HT1080 (cell line): ENCODE data around the gene CLIC6. TPM values are rescaled to one million over a fixed set of nuclear protein-coding genes. Genes with fewer than 3 reads are reported as not detected.
"Not testable (repeated sequence)": the region's sequence is repeated elsewhere in the genome, so short reads cannot be mapped to it uniquely, and the experiment has no call there.

Source experiments
- DNase-seq: peaks from one replicate; pipeline ENCODE4 v3.0.0-alpha.2; 2015; ENCODE audit warnings: low read depth
- total RNA-seq: library from RNA; depleted of rRNA; stranded (reverse); fragments of >200 nt; shearing (Covaris generic); gene quantifications from 2 replicates; pipeline ENCODE4 v1.2.3, GENCODE V29; 2014

The CLIC6 gene
- total RNA-seq, 1 experiment from 2014 or later, result not detected

DNA sequence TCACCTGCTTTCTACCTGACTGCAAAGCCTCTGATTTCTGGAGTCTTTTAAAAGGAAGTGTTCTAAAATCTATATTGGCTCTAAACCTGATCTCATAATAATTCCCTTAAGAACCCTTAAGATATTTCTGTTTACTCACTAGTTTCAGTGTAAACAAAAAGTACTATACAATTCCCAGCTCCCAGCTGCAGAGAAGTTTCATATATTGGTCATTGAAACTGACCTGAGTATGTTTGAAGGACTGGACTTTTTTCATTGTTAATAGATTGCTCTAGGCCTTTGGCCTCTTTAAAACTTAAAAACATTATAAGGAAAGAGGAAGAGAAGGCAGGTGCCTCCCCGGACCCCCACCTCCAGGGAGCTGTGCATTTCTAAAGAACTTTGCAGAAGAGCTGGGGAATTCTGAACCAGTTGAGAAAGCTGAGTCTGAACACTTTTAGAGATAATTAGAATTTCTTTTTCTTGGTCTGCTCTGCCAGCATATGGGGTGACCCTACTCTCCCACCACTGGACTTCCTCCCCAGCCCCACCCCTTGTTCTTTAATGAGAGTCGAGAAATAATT is 23.7 kb downstream of the CLIC6 start:
- no peak for DNase-seq

DNA sequence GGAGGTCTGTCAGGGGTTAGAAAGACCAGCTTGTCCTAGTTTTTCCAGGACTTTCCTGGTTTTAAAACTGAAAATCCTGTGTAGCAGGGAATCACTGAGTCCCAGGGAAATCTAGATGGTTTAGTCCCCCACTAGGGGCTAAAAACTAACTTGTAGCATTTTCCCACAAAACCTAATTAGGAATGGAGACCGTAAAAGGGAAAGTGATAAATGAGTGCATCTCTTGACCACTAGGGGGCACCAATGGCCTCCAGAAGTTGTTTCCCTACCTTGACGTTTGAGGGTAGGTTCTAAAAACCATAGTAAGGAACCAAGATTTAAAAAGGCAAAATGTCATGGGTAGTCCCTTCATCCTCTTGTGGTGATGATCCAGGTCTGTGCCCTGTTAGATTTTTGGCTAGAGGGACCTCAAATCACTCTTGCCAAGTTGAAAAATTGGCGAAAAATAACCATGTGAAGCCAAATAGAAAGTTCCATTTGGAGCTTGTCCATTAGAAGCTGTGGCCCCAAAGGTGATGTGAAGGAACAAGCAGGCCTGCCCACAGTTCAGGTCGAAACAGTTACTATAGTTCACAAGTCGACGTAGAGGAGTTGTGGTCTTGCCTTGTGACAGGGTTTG is 24.5 kb downstream of the CLIC6 start:
- DNase-seq, result peak; percentile 49

GRCh38 chr21:34695434-34695833 is 26.6 kb downstream of the CLIC6 start:
- no peak for DNase-seq

- DNase-seq, result no peak
Observed at GRCh38 chr21:34696121-34696520, 27.3 kb downstream of the CLIC6 start.

GRCh38 chr21:34697826-34698225 is 29.0 kb downstream of the CLIC6 start:
- no peak for DNase-seq

- DNase-seq, result no peak
Observed at GRCh38 chr21:34698270-34699015, 29.6 kb downstream of the CLIC6 start.

DNA sequence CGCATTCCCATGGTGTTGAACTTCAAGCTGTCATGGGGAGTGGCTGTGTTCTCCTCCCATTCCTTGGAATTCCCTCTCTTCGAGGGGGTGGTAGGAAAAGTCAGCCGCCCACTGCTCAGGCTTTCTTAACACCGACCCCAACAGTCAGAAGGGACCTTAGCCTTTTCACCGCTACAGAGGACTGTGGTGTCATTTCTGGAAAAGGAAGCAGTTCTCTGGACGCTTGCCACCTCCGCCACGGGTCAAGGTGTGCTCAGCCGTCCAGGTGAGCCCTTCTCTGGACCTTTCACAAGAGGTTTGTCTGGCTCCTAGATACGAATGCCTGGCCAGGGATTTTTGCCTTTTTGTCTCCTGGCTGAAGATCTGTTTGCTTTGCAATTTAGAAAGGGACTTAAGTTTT is 31.8 kb downstream of the CLIC6 start:
- no peak for DNase-seq

GRCh38 chr21:34701726-34702125 is 32.9 kb downstream of the CLIC6 start:
- DNase-seq, result no peak

- no peak for DNase-seq
Observed at GRCh38 chr21:34702341-34703170, 33.8 kb downstream of the CLIC6 start.

- DNase-seq, result no peak
Observed at GRCh38 chr21:34703571-34703970, 34.8 kb downstream of the CLIC6 start.

- no peak for DNase-seq
Observed at GRCh38 chr21:34704119-34704518, 35.3 kb downstream of the CLIC6 start.

- DNase-seq, result no peak
Observed at GRCh38 chr21:34705011-34705410, 36.2 kb downstream of the CLIC6 start.

GRCh38 chr21:34706337-34706736 is 37.5 kb downstream of the CLIC6 start:
- no peak for DNase-seq

- no peak for DNase-seq
Observed at GRCh38 chr21:34707876-34708325, 39.1 kb downstream of the CLIC6 start.

- DNase-seq, result no peak
Observed at GRCh38 chr21:34713621-34714020, 44.8 kb downstream of the CLIC6 start.

DNA sequence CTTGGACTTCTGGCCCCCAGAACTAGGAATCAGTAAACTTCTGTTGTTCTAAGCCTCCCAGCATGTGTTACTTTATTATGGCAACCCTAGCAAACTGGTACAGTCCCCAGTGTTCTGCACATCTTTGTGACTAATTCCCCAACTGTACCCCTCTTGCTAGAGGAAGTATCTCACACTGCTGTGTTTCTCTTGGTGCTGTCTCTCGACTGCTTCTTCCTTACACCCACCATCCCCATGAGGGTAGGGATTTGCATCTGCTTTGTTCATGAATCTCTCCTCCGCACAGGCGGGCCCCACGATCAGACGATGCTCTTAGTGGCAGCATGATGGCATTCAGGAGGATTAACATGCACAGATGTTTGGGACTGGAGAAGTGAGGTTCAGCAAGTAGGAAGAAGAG is 46.7 kb downstream of the CLIC6 start:
- DNase-seq, result no peak

- DNase-seq, result no peak
Observed at GRCh38 chr21:34715985-34716596, 47.3 kb downstream of the CLIC6 start.

GRCh38 chr21:34718529-34718928 is 49.7 kb downstream of the CLIC6 start:
- DNase-seq, result not testable (repeated sequence)

DNA sequence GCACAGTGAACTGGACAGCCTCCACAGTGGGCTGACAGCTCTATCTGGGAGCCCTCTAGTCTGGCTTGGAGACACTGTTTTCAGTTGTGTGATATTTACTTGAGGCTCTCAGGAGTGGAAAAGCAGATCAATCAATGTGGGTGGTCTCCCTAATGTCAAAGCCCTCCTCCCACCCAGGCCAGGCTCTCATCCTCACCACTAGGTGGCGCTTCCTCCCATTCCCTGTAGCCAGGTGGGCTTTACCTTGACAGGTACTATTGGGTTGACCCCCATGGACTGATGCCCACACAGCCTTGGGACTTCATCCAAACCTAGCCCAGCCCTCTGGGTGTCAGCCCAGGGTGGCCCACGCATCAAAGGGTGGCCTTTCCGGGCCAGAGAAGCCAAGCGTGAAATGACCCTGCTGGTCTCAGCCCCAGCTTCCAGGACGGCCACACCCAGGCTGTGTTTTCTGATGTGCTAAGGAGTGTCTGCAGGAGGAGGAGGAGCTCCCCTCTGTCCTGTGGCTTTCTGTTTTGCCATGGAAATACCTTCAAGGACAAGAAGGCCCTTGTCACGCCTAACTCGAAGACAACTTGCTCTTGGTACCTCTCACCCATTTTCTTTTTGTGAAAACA is 54.0 kb downstream of the CLIC6 start:
- DNase-seq, result no peak

- no peak for DNase-seq
Observed at GRCh38 chr21:34724131-34724856, 55.5 kb downstream of the CLIC6 start.
